K562 (cell line): ENCODE measurements around the gene TMSB10. TPM values are rescaled to one million over a fixed set of nuclear protein-coding genes. Genes with fewer than 3 reads are reported as not detected.

ENCODE experiments used
- CREBBP ChIP-seq: IDR thresholded peaks from one replicate; pipeline ENCODE4 v1.6.1; 2012; ENCODE audit warnings: low read depth, mild to moderate bottlenecking, control low read depth, inconsistent platforms, low read length
- GABPB1 ChIP-seq: sonication (generic); formaldehyde crosslinking; IDR thresholded peaks from 2 replicates; pipeline ENCODE4 v1.8.0; 2022; ENCODE audit warnings: mild to moderate bottlenecking, missing genetic modification reagents
- JUND ChIP-seq, 2 experiments: IDR thresholded peaks; 2 replicates in 1 of 2; 3 replicates in 1 of 2; pipeline ENCODE4 v1.6.1; 2011; ENCODE audit warnings: borderline replicate concordance in 2 of 2, low read depth in 2 of 2, low read length in 2 of 2, improper control_type of control experiment in 1 of 2, missing biosample characterization in 1 of 2, missing genetic modification characterization in 1 of 2, missing genetic modification reagents in 1 of 2
- MED1 ChIP-seq: sonication (generic); formaldehyde crosslinking; IDR thresholded peaks from 2 replicates; pipeline ENCODE4 v1.8.1; 2023; ENCODE audit warnings: missing genetic modification reagents, borderline replicate concordance
- MTA2 ChIP-seq: fragments of 450-650 bp; IDR thresholded peaks from 2 replicates; pipeline ENCODE4 v1.6.1; 2016; ENCODE audit warnings: low read depth
- NELFE ChIP-seq: IDR thresholded peaks from 2 replicates; pipeline ENCODE4 v1.6.1; 2011; ENCODE audit warnings: mild to moderate bottlenecking; ENCODE audit not compliant: insufficient read depth, insufficient read length
- NR2F6 ChIP-seq: fragments of 450-650 bp; formaldehyde crosslinking; IDR thresholded peaks from 2 replicates; pipeline ENCODE4 v1.4.0; 2020; ENCODE audit warnings: mild to moderate bottlenecking
- RBM15 ChIP-seq: fragments of 200-400 bp; formaldehyde crosslinking; IDR thresholded peaks from 2 replicates; pipeline ENCODE4 v1.6.1; 2018; ENCODE audit warnings: mild to moderate bottlenecking, low read length, moderate library complexity; ENCODE audit not compliant: insufficient read depth
- REST ChIP-seq, 2 experiments: fragments of 450-650 bp; formaldehyde crosslinking in 1 of 2; IDR thresholded peaks; 2 replicates each; pipeline versions ENCODE4 v1.4.0 to v1.6.1; 2014 to 2020; ENCODE audit warnings: mild to moderate bottlenecking in 2 of 2, borderline replicate concordance in 1 of 2, low read depth in 1 of 2
- SAFB2 ChIP-seq: fragments of 200-400 bp; formaldehyde crosslinking; IDR thresholded peaks from 2 replicates; pipeline ENCODE4 v1.6.1; 2018; ENCODE audit warnings: borderline replicate concordance, low read length, low read depth, moderate library complexity; ENCODE audit not compliant: severe bottlenecking
- TOE1 ChIP-seq, 2 experiments: fragments of 450-650 bp in 1 of 2; sonication (generic) in 1 of 2; formaldehyde crosslinking in 1 of 2; IDR thresholded peaks; 2 replicates each; pipeline versions ENCODE4 v1.7.1 to v1.8.0; 2016 to 2022; ENCODE audit warnings: borderline replicate concordance in 2 of 2, mild to moderate bottlenecking in 2 of 2, antibody characterized with exemption in 1 of 2, inconsistent platforms in 1 of 2, low read depth in 1 of 2, missing genetic modification reagents in 1 of 2, moderate library complexity in 1 of 2
- ZNF134 ChIP-seq: fragments of 250-450 bp; sonication (Bioruptor Pico); conservative IDR thresholded peaks from 2 replicates; pipeline ENCODE4 v1.4.0; 2020
- ZNF707 ChIP-seq: fragments of 250-450 bp; sonication (Bioruptor Pico); conservative IDR thresholded peaks from 2 replicates; pipeline ENCODE4 v1.8.0; 2022; ENCODE audit warnings: inconsistent platforms, mild to moderate bottlenecking, moderate library complexity
- polyA plus RNA-seq, 8 experiments: library from polyadenylated mRNA; depleted of rRNA in 4 of 8; stranded (reverse) in 5 of 8; unstranded in 3 of 8; fragments of >200 nt; fragmentation: Nextera tagmentation in 2 of 8; fragmentation: Illumina TruSeq in 1 of 8; extraction: Ambion mirVana in 2 of 8; extraction: Trizol in 1 of 8; gene quantifications; 2 replicates each; pipeline versions ENCODE4 v1.2.1 to v1.2.3, GENCODE V29; 2011 to 2014; ENCODE audit warnings: inconsistent platforms in 1 of 8, missing spikeins in 1 of 8
- total RNA-seq, 7 experiments: library from RNA; depleted of rRNA in 6 of 7; stranded (reverse); fragments of >200 nt in 6 of 7; fragmentation: Illumina TruSeq in 2 of 7; extraction: Trizol in 2 of 7; gene quantifications; 2 replicates each; pipeline versions ENCODE4 v1.2.1 to v1.2.3, GENCODE V29; 2011 to 2021; ENCODE audit warnings: low replicate concordance in 1 of 7
- TF ChIP-seq, protein P1 (sequence below), 2 experiments: fragments of 250-450 bp in 1 of 2; fragments of 450-650 bp in 1 of 2; sonication (Bioruptor Pico) in 1 of 2; IDR thresholded peaks; 2 replicates each; pipeline versions ENCODE4 v1.6.1 to v1.8.0; 2016 to 2021; ENCODE audit warnings: mild to moderate bottlenecking in 2 of 2, moderate library complexity in 2 of 2, missing compliant biosample characterization in 1 of 2, missing genetic modification characterization in 1 of 2
- TF ChIP-seq, protein P2 (sequence below): sonication (generic); formaldehyde crosslinking; IDR thresholded peaks from 2 replicates; pipeline ENCODE4 v1.8.0; 2022; ENCODE audit warnings: mild to moderate bottlenecking, missing genetic modification reagents

The TMSB10 gene
- total and polyA plus RNA-seq, 9 of the 15 experiments (the other 6 are each of a cell fraction or from before 2014, with no cell fraction given): 382 to 2,226 (median 959) TPM

- TF ChIP-seq, protein P1, sequence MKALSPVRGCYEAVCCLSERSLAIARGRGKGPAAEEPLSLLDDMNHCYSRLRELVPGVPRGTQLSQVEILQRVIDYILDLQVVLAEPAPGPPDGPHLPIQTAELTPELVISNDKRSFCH (CRISPR knock-in tag; IDR thresholded peaks at IDR 0.05): no peak
- TF ChIP-seq, protein P1 (tag; IDR thresholded peaks at IDR 0.05): no peak
- peak; percentile 54; the same call in 1 of the 2 replicates for TF ChIP-seq REST (IDR thresholded peaks at IDR 0.05; ENCODE audit: borderline replicate concordance)
- no peak for TF ChIP-seq REST (CRISPR knock-in tag; IDR thresholded peaks at IDR 0.05; ENCODE audit: low read depth)
- TF ChIP-seq MTA2: no peak
- peak; percentile 10; the same call in 1 of the 2 replicates for TF ChIP-seq JUND (IDR thresholded peaks at IDR 0.05; ENCODE audit: borderline replicate concordance, low read depth, low read length)
- no peak for TF ChIP-seq JUND (tag; IDR thresholded peaks at IDR 0.05; ENCODE audit: borderline replicate concordance, low read depth, low read length)
- TF ChIP-seq ZNF707 (CRISPR knock-in tag): no peak
- TF ChIP-seq NR2F6 (CRISPR knock-in tag): no peak
- TF ChIP-seq NELFE: no peak
- no peak for TF ChIP-seq SAFB2
- no peak for TF ChIP-seq CREBBP
- TF ChIP-seq, protein P2, sequence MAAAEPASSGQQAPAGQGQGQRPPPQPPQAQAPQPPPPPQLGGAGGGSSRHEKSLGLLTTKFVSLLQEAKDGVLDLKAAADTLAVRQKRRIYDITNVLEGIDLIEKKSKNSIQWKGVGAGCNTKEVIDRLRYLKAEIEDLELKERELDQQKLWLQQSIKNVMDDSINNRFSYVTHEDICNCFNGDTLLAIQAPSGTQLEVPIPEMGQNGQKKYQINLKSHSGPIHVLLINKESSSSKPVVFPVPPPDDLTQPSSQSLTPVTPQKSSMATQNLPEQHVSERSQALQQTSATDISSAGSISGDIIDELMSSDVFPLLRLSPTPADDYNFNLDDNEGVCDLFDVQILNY (CRISPR knock-in tag): no peak
- TF ChIP-seq MED1 (CRISPR knock-in tag): no peak
- TF ChIP-seq ZNF134 (CRISPR knock-in tag): no peak
- TF ChIP-seq GABPB1 (CRISPR knock-in tag): no peak
- no peak for TF ChIP-seq RBM15
- TF ChIP-seq TOE1 (IDR thresholded peaks at IDR 0.05; ENCODE audit: borderline replicate concordance): no peak
- TF ChIP-seq TOE1 (CRISPR knock-in tag; IDR thresholded peaks at IDR 0.05; ENCODE audit: borderline replicate concordance, low read depth): no peak
Observed at GRCh38 chr2:84881581-84882413, 23.7 kb upstream of the TMSB10 start (continued).
